KOPT-K1 (cell line): ENCODE data around the gene RAB1A.
"Not testable (repeated sequence)": the region's sequence is repeated elsewhere in the genome, so short reads cannot be mapped to it uniquely, and the experiment has no call there.

Source experiments
- H3K27ac ChIP-seq: fragments of 200-600 bp; sonication (generic); 2 replicates; pipeline ENCODE4 v1.5.1; 2016; ENCODE audit warnings: antibody characterized with exemption, mild to moderate bottlenecking, low read depth, low read length; ENCODE audit not compliant: poor library complexity, severe bottlenecking
- H3K36me3 ChIP-seq: fragments of 200-600 bp; sonication (generic); 2 replicates; pipeline ENCODE4 v1.5.1; 2017; ENCODE audit warnings: antibody characterized with exemption, mild to moderate bottlenecking, low read length, moderate library complexity; ENCODE audit not compliant: insufficient read depth
- H3K9me3 ChIP-seq: fragments of 200-600 bp; sonication (generic); 2 replicates; pipeline ENCODE4 v1.5.1; 2017; ENCODE audit warnings: antibody characterized with exemption, low read length, mild to moderate bottlenecking; ENCODE audit not compliant: insufficient read depth, poor library complexity, severe bottlenecking

RAB1A gene

DNA sequence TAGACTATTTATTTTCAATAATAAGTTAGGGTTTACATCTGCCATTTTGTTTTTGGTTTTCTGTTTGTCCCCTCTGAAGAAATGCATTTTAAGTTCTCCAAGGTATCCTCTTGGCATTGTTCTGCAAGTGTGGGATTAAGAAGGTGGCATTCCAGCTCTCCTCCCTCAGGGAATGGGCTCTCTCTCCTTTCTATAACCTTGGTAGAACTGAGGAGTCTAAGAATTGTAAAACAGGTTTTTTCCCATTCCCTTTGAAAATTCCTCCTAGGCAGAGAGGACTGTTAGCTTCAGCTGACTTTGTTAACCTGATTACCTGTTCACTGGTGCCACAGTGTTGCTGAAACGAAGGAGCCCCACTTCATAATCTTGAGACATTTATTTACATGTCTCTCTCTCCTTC, 26.1 kb upstream of the RAB1A start:
- H3K36me3 ChIP-seq = no peaks in the 10 kb centered on the region
- no peaks in the 10 kb centered on the region for H3K9me3 ChIP-seq
- no peak overlapping the region for H3K27ac ChIP-seq

DNA sequence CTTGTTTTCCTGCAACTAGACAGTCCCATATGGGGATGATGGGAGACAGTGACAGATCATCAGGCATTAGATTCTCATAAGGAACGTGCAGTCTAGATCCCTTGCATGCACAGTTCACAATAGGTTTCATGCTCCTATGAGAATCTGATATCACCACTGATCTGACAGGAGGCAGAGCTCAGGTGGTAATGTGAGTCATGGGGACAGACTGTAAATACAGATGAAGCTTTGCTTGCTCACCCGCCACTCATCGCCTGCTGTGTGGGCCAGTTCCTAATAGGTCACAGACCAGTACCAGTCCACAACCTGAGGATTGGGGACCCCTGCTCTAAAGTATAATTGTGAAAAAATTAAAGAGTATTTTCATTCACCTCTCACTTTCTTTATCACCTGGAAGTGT, 23.6 kb upstream of the RAB1A start:
- no peak overlapping the region for H3K27ac ChIP-seq
- no peaks in the 10 kb centered on the region for H3K36me3 ChIP-seq
- no peaks in the 10 kb centered on the region for H3K9me3 ChIP-seq

DNA sequence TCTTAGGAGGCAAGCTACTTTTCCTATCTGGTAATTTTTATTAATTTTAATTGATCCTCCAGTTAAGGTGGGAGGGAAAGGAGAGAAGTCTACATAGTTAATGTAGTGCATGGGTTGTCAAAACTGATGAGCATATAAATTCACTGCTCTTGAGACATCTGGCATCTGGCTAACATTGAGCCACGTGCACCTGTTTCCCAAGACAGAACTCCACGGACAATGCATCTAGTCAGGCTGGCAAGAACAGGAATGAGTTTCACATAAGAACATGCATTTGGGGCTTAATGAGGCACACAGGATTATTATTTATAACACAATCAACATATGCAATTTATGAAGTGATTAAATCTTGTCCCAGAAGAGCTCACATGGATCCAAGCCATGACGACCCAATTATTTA, 16.2 kb upstream of the RAB1A start:
- Histone ChIP-seq H3K27ac (no peak overlapping the region), H3K9me3 (no peaks in the 10 kb centered on the region), H3K36me3 (no peaks in the 10 kb centered on the region)

DNA sequence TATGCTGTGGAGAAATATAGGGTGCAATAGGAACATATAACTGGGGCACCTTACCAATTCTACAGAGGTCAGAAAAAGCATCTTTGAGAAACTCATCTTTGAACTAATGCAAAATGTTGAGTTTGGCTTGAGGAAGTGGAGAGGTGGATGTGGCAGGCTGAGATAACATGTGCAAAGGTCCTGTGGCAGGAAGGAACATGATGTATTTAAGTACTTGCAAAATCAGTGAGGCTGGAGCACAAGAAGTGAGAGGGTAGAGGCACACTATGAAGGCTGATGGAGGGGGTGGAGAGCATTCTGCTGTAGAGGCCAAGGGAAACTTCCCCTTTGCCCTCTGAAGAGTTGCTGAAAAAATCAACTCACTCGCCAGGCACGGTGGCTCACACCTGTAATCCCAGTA, 14.7 kb upstream of the RAB1A start:
- no peaks in the 10 kb centered on the region for H3K36me3 ChIP-seq
- H3K27ac ChIP-seq = no peak overlapping the region

DNA sequence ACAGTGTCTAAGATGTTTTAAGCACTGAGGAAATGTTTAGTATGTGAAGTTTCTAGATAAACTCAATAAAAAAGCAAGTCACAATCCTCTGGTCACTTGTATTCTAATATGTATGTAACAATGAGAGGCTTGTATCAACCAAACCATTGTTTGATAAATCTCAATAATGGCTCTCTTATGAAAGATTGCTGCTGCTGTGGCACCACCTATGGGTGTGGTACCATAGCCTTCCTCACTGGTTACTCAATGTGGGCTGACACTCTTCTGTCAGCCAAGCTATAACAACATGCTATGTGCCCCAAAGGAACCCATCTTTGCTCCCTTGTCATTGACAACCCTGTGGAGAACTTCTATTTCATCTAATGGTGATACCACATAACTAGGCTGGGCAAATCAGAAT, 12.6 kb upstream of the RAB1A start:
- Histone ChIP-seq H3K36me3 (no peaks in the 10 kb centered on the region), H3K9me3 (no peaks in the 10 kb centered on the region), H3K27ac (no peak overlapping the region)

More for the DNA sequence above, 14.7 kb upstream of the RAB1A start:
- no peaks in the 10 kb centered on the region for H3K9me3 ChIP-seq

GRCh38 chr2:65137197-65137775, 7.4 kb upstream of the RAB1A start:
- Histone ChIP-seq H3K27ac (no peak overlapping the region), H3K9me3 (no peaks in the 10 kb centered on the region), H3K36me3 (no peaks in the 10 kb centered on the region)

- H3K36me3 ChIP-seq = no peaks in the 10 kb centered on the region
- no peaks in the 10 kb centered on the region for H3K9me3 ChIP-seq
- no peak overlapping the region for H3K27ac ChIP-seq
These were observed 6.3 kb upstream of the RAB1A start for GRCh38 chr2:65136253-65136652.

GRCh38 chr2:65134158-65134557, 4.3 kb upstream of the RAB1A start:
- H3K36me3 ChIP-seq = no peaks in the 10 kb centered on the region
- H3K27ac ChIP-seq = no peak overlapping the region
- no peaks in the 10 kb centered on the region for H3K9me3 ChIP-seq

DNA sequence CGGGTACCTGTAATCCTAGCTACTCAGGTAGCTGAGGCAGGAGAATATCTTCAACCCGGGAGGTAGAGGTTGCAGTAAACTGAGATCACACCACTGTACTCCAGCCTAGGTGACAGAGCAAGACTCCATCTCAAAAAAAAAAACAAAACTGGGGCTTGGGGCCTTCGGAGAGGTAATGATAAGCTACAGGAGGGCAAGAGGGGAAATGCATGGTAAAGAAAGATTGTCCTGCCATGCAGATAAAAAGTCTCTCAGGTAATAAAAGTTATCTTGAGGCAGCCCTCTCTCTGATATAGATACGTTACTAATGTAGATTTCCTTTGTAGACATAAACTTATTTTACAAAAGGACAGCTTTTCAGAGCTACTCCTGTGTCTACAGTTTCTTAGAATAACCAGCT, 3.7 kb upstream of the RAB1A start:
- Histone ChIP-seq H3K36me3 (no peaks in the 10 kb centered on the region), H3K9me3 (no peaks in the 10 kb centered on the region), H3K27ac (no peak overlapping the region)

- not testable (repeated sequence) for H3K36me3 ChIP-seq, H3K9me3 ChIP-seq, H3K27ac ChIP-seq
These were observed 3.0 kb upstream of the RAB1A start for GRCh38 chr2:65132930-65133329.

- H3K27ac ChIP-seq = peak overlapping the region; percentile 79
- H3K9me3 ChIP-seq = no peaks in the 10 kb centered on the region
- no peaks in the 10 kb centered on the region for H3K36me3 ChIP-seq
These were observed 814 bp upstream of the RAB1A start for GRCh38 chr2:65130664-65131175.

- Histone ChIP-seq H3K36me3 (no peaks in the 10 kb centered on the region), H3K9me3 (no peaks in the 10 kb centered on the region), H3K27ac (peak overlapping the region; percentile 79)
These were observed 550 bp downstream of the RAB1A start for GRCh38 chr2:65129286-65129825.

- Histone ChIP-seq H3K9me3 (no peaks in the 10 kb centered on the region), H3K27ac (peak overlapping the region; percentile 79), H3K36me3 (no peaks in the 10 kb centered on the region)
These were observed 1.4 kb downstream of the RAB1A start for GRCh38 chr2:65128297-65129190.

DNA sequence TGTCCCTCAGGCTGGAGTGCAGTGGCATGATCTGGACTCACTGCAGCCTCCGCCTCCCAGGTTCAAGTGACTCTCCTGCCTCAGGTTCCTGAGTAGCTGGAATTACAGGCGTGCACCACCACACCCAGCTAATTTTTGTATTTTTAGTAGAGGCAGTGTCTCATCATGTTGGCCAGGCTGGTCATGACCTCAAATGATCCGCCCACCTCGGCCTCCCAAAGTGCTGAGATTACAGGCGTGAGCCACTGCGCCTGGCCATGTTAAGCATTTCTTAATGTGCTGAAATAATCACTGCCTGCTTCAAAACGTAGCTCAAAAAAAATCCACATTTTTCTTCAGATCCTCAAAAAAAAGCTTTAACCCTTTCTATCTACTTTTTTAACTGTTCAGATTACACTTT, 4.4 kb downstream of the RAB1A start:
- not testable (repeated sequence) for H3K9me3 ChIP-seq, H3K27ac ChIP-seq, H3K36me3 ChIP-seq

- Histone ChIP-seq H3K36me3 (peaks cover 7% of the 10 kb centered on the region; the same call in 1 of the 2 replicates), H3K27ac (no peak overlapping the region), H3K9me3 (no peaks in the 10 kb centered on the region)
These were observed 7.6 kb downstream of the RAB1A start for GRCh38 chr2:65122313-65122712.
